SU-DHL-6 (cell line): ENCODE measurements around the gene TACO1.

Experiments used
- H2AFZ ChIP-seq: fragments of 200-600 bp; sonication (generic); 2 replicates; pipeline ENCODE4 v1.6.1; 2014; ENCODE audit warnings: low read depth, mild to moderate bottlenecking, moderate library complexity, mixed read lengths, antibody characterized with exemption, low read length; ENCODE audit not compliant: severe bottlenecking
- H3F3A ChIP-seq: fragments of 200-600 bp; shearing (Covaris generic); 2 replicates; pipeline ENCODE4 v1.6.0; 2016; ENCODE audit warnings: antibody characterized with exemption, mild to moderate bottlenecking; ENCODE audit not compliant: insufficient read depth
- H3K27ac ChIP-seq: fragments of 200-600 bp; sonication (generic); 2 replicates; pipeline ENCODE4 v1.5.1; 2016; ENCODE audit warnings: low read depth, mild to moderate bottlenecking, low read length, moderate library complexity, mixed read lengths
- H3K27me3 ChIP-seq: fragments of 200-600 bp; sonication (generic), shearing (Covaris generic); 2 replicates; pipeline ENCODE4 v1.6.0; 2014; ENCODE audit warnings: mild to moderate bottlenecking, low read length
- H3K36me3 ChIP-seq: fragments of 200-600 bp; sonication (generic); 2 replicates; pipeline ENCODE4 v1.6.1; 2014; ENCODE audit warnings: mild to moderate bottlenecking, low read length, mixed read lengths
- H3K4me2 ChIP-seq: fragments of 300-600, 200-600 bp; shearing (Covaris generic), sonication (generic); 2 replicates; pipeline ENCODE4 v1.6.0; 2014; ENCODE audit warnings: low read length, low read depth, mild to moderate bottlenecking; ENCODE audit not compliant: poor library complexity, severe bottlenecking
- H3K4me3 ChIP-seq: fragments of 200-600 bp; sonication (generic); 2 replicates; pipeline ENCODE4 v1.5.1; 2014; ENCODE audit warnings: antibody characterized with exemption, low read length, mild to moderate bottlenecking, mixed read lengths; ENCODE audit not compliant: insufficient read depth, poor library complexity, severe bottlenecking
- H3K79me2 ChIP-seq: fragments of 200-600 bp; sonication (generic); 2 replicates; pipeline ENCODE4 v1.6.1; 2014; ENCODE audit warnings: mild to moderate bottlenecking, low read length, moderate library complexity; ENCODE audit not compliant: insufficient read depth
- H3K9ac ChIP-seq: fragments of 200-600 bp; sonication (generic); 2 replicates; pipeline ENCODE4 v1.7.0; 2014; ENCODE audit warnings: mild to moderate bottlenecking, low read length
- H3K9me2 ChIP-seq: fragments of 200-600 bp; sonication (generic); replicated peaks from 2 replicates; pipeline ENCODE4 v1.6.1; 2014; ENCODE audit warnings: low read length; ENCODE audit not compliant: insufficient read depth
- H3K9me3 ChIP-seq: fragments of 200-600 bp; sonication (generic); 2 replicates; pipeline ENCODE4 v1.6.1; 2014; ENCODE audit warnings: low read length, mixed read lengths; ENCODE audit not compliant: insufficient read depth
- H4K20me1 ChIP-seq: fragments of 200-600 bp; sonication (generic); 2 replicates; pipeline ENCODE4 v1.6.1; 2014; ENCODE audit warnings: low read depth, mild to moderate bottlenecking, antibody characterized with exemption, low read length, moderate library complexity, mixed read lengths
- CTCF ChIP-seq: fragments of 200-600 bp; sonication (generic); IDR thresholded peaks from one replicate; pipeline ENCODE4 v1.5.1; 2017; ENCODE audit warnings: antibody characterized with exemption, mild to moderate bottlenecking, low read length, moderate library complexity; ENCODE audit not compliant: insufficient read depth, poor library complexity, severe bottlenecking
- EZH2phosphoT487 ChIP-seq: fragments of 200-600 bp; sonication (generic), shearing (Covaris generic); conservative IDR thresholded peaks from 2 replicates; pipeline ENCODE4 v1.6.1; 2018; ENCODE audit warnings: mild to moderate bottlenecking, antibody characterized with exemption, low read length, moderate library complexity, mixed read lengths

TACO1 gene

GRCh38 chr17:63645775-63646487, 45.2 kb downstream of the TACO1 start:
- H3K4me3 ChIP-seq = no peak overlapping the region
- TF ChIP-seq EZH2phosphoT487 = no peak
- H3K9me3 ChIP-seq = no peaks in the 10 kb centered on the region
- H3K9ac ChIP-seq = no peak overlapping the region
- no peaks in the 10 kb centered on the region for H3K36me3 ChIP-seq
- no peaks in the 10 kb centered on the region for H3K79me2 ChIP-seq
- H3K9me2 ChIP-seq = no peaks in the 10 kb centered on the region
- H3F3A ChIP-seq = no peaks in the 10 kb centered on the region
- H3K27me3 ChIP-seq = no peaks in the 10 kb centered on the region
- no peak overlapping the region for H3K4me2 ChIP-seq
- H2AFZ ChIP-seq = no peak overlapping the region
- 0 out of 2 replicates have a peak overlapping the region, but pooled peaks have one; percentile 14 for H3K27ac ChIP-seq
- H4K20me1 ChIP-seq = no peaks in the 10 kb centered on the region

- Histone ChIP-seq H4K20me1 (no peaks in the 10 kb centered on the region), H3K36me3 (no peaks in the 10 kb centered on the region), H3F3A (no peaks in the 10 kb centered on the region)
These were observed 45.8 kb downstream of the TACO1 start for GRCh38 chr17:63646488-63646806.

GRCh38 chr17:63647065-63647725, 46.5 kb downstream of the TACO1 start:
- Histone ChIP-seq H4K20me1 (no peaks in the 10 kb centered on the region), H3K9me2 (no peaks in the 10 kb centered on the region), H3K9me3 (no peaks in the 10 kb centered on the region), H3K79me2 (no peaks in the 10 kb centered on the region), H3K27ac (no peak overlapping the region), H3K9ac (no peak overlapping the region), H3K4me2 (no peak overlapping the region), H2AFZ (no peak overlapping the region), H3F3A (no peaks in the 10 kb centered on the region), H3K36me3 (no peaks in the 10 kb centered on the region), H3K4me3 (no peak overlapping the region), H3K27me3 (no peaks in the 10 kb centered on the region)
- TF ChIP-seq CTCF (no peak), EZH2phosphoT487 (no peak)

More at GRCh38 chr17:63646488-63646806, 45.8 kb downstream of the TACO1 start:
- H3K9me3 ChIP-seq = no peaks in the 10 kb centered on the region
- no peaks in the 10 kb centered on the region for H3K9me2 ChIP-seq
- H3K9ac ChIP-seq = no peak overlapping the region
- no peaks in the 10 kb centered on the region for H3K79me2 ChIP-seq
- H3K27ac ChIP-seq = 0 out of 2 replicates have a peak overlapping the region, but pooled peaks have one; percentile 14
- no peak overlapping the region for H2AFZ ChIP-seq
- no peak overlapping the region for H3K4me2 ChIP-seq
- TF ChIP-seq EZH2phosphoT487 = no peak
- TF ChIP-seq CTCF = no peak
- H3K4me3 ChIP-seq = no peak overlapping the region
- H3K27me3 ChIP-seq = no peaks in the 10 kb centered on the region

DNA sequence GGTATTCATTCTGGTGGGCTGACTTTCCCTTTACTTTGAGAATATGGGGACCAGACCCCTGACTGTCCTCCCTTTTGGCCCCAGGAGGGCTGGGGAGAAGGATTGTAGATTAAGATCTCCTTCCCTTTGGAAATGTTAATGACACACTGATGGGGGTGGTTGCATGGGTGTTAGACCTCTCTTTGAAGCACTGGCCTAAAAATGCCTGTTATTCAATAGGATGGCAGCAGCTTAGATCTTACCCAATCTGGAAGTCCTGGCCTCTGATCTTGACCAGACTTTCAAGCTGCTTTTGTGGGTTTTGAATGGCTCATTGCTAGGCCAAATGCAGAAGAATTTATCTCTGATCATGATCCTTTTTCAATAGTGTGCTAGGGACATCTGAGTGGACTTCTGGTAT, 47.2 kb downstream of the TACO1 start:
- Histone ChIP-seq H3K9me3 (no peaks in the 10 kb centered on the region), H3K4me2 (no peak overlapping the region), H3K9ac (no peak overlapping the region), H3K27me3 (no peaks in the 10 kb centered on the region), H3K4me3 (no peak overlapping the region), H3K36me3 (no peaks in the 10 kb centered on the region), H3K27ac (no peak overlapping the region), H2AFZ (no peak overlapping the region), H3K79me2 (no peaks in the 10 kb centered on the region), H3F3A (no peaks in the 10 kb centered on the region), H3K9me2 (no peaks in the 10 kb centered on the region), H4K20me1 (no peaks in the 10 kb centered on the region)
- no peak for TF ChIP-seq EZH2phosphoT487
- no peak for TF ChIP-seq CTCF
